Osteocyte (in vitro differentiated cells): ENCODE data around the gene MGAT5. TPM values are rescaled to one million over a fixed set of nuclear protein-coding genes. Genes with fewer than 3 reads are reported as not detected.

ENCODE experiments used
- DNase-seq: peaks from one replicate; pipeline ENCODE4 v3.0.0; 2021; ENCODE audit warnings: mixed read lengths; ENCODE audit not compliant: unreplicated experiment; ENCODE audit errors: extremely low spot score
- H3K27ac Mint-ChIP-seq: one replicate; pipeline ENCODE4 v1.8.0; 2021; ENCODE audit warnings: mild to moderate bottlenecking, mixed read lengths; ENCODE audit not compliant: unreplicated experiment
- H3K27me3 Mint-ChIP-seq: one replicate; pipeline ENCODE4 v1.8.0; 2021; ENCODE audit warnings: mixed read lengths; ENCODE audit not compliant: unreplicated experiment
- H3K36me3 Mint-ChIP-seq: one replicate; pipeline ENCODE4 v1.8.0; 2021; ENCODE audit warnings: mixed read lengths; ENCODE audit not compliant: unreplicated experiment
- H3K4me1 Mint-ChIP-seq: one replicate; pipeline ENCODE4 v1.8.0; 2021; ENCODE audit warnings: mixed read lengths; ENCODE audit not compliant: unreplicated experiment
- H3K4me3 Mint-ChIP-seq: one replicate; pipeline ENCODE4 v1.8.0; 2021; ENCODE audit warnings: mild to moderate bottlenecking, moderate library complexity, mixed read lengths; ENCODE audit not compliant: unreplicated experiment
- H3K9me3 Mint-ChIP-seq: one replicate; pipeline ENCODE4 v1.8.0; 2021; ENCODE audit warnings: mixed read lengths; ENCODE audit not compliant: unreplicated experiment
- total RNA-seq: library from RNA; stranded (reverse); gene quantifications from 2 replicates; pipeline ENCODE4 v1.2.1, GENCODE V29; 2021
- TF ChIP-seq, protein P1 (sequence below): fragments of 200-600 bp; sonication (generic); IDR thresholded peaks from 2 replicates; pipeline ENCODE4 v1.5.0; 2021; ENCODE audit warnings: antibody characterized with exemption, mild to moderate bottlenecking, moderate library complexity

The MGAT5 gene
- total RNA-seq, 1 donor from 2014 or later, result 22.6 TPM

DNA sequence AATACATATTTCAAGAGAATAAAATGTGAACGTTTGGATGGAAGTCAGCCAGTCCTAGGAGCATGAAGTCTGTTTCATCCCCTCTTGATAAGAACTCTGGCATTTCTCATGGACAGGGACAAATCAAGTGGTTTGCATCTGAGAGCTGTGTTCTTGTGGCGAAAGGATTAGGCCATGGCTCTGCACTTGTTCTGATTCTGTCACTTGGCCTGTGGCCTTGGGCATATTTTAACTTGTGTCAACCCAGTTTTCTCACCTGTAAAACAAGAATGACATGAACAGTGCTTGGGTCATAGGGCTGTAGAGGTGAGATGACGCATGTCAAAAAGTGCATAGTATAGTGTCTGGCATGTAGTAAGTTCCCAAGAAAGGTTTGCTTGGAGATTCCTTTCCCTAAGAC, 125.8 kb downstream of the MGAT5 start:
- no peaks in the 10 kb centered on the region for H3K27me3 Mint-ChIP-seq
- H3K4me3 Mint-ChIP-seq, result no peak overlapping the region
- no peaks in the 10 kb centered on the region for H3K4me1 Mint-ChIP-seq
- H3K27ac Mint-ChIP-seq, result no peak overlapping the region
- no peak for DNase-seq
- no peaks in the 10 kb centered on the region for H3K36me3 Mint-ChIP-seq
- H3K9me3 Mint-ChIP-seq, result no peaks in the 10 kb centered on the region
- TF ChIP-seq, protein P1, sequence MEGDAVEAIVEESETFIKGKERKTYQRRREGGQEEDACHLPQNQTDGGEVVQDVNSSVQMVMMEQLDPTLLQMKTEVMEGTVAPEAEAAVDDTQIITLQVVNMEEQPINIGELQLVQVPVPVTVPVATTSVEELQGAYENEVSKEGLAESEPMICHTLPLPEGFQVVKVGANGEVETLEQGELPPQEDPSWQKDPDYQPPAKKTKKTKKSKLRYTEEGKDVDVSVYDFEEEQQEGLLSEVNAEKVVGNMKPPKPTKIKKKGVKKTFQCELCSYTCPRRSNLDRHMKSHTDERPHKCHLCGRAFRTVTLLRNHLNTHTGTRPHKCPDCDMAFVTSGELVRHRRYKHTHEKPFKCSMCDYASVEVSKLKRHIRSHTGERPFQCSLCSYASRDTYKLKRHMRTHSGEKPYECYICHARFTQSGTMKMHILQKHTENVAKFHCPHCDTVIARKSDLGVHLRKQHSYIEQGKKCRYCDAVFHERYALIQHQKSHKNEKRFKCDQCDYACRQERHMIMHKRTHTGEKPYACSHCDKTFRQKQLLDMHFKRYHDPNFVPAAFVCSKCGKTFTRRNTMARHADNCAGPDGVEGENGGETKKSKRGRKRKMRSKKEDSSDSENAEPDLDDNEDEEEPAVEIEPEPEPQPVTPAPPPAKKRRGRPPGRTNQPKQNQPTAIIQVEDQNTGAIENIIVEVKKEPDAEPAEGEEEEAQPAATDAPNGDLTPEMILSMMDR, result no peak

GRCh38 chr2:134381141-134381540, 127.3 kb downstream of the MGAT5 start:
- TF ChIP-seq, protein P1, result no peak
- DNase-seq, result no peak
- H3K36me3 Mint-ChIP-seq, result no peaks in the 10 kb centered on the region

GRCh38 chr2:134384131-134384530, 130.3 kb downstream of the MGAT5 start:
- no peaks in the 10 kb centered on the region for H3K4me1 Mint-ChIP-seq
- H3K27me3 Mint-ChIP-seq, result no peaks in the 10 kb centered on the region
- TF ChIP-seq, protein P1, result no peak
- no peak overlapping the region for H3K27ac Mint-ChIP-seq
- DNase-seq, result no peak
- H3K9me3 Mint-ChIP-seq, result no peaks in the 10 kb centered on the region
- H3K4me3 Mint-ChIP-seq, result no peak overlapping the region
- H3K36me3 Mint-ChIP-seq, result no peaks in the 10 kb centered on the region

More at GRCh38 chr2:134381141-134381540, 127.3 kb downstream of the MGAT5 start:
- Mint-ChIP-seq H3K27ac (no peak overlapping the region), H3K9me3 (no peaks in the 10 kb centered on the region), H3K4me1 (no peaks in the 10 kb centered on the region), H3K27me3 (no peaks in the 10 kb centered on the region), H3K4me3 (no peak overlapping the region)

DNA sequence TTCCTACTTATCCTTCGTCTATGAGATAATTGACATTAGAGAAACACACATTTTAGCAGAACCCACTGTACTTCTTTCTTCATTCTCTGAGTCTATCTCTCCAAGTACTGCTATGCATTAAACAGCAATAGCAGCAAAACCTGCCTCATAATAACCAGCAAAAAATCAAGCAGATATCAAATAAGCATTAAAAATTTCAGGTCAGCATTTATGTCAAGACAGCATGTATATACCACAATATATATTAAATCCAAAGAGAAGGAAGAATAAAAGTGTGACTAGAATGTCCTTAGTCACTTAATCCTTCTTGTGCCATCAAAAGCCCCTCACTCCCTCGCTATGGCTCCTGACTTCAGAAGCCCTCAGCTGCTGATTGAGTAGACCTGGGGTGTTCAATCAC, 131.3 kb downstream of the MGAT5 start:
- Mint-ChIP-seq H3K4me1 (no peaks in the 10 kb centered on the region), H3K36me3 (no peaks in the 10 kb centered on the region), H3K27ac (no peak overlapping the region), H3K27me3 (no peaks in the 10 kb centered on the region), H3K4me3 (no peak overlapping the region), H3K9me3 (no peaks in the 10 kb centered on the region)
- no peak for DNase-seq
- TF ChIP-seq, protein P1, result no peak

DNA sequence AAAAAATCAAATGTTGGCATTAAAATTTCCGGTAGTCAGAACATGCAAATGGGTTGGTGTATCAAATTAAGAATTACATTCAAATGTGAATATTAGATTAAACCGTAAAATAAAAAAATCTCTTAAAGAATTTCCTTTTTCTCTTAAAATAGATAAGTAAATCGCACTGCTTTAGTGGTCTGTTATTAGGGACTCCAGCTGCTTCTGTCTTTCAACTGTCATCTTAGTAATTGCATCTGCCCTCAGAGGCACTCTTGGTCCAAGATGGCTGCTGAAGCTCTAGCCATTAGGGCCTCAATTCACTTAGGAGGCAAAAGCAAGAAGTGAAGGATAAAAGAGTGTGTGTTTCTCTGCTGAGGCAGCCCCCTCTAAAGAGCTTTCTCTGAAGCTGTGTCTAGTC, 132.4 kb downstream of the MGAT5 start:
- Mint-ChIP-seq H3K9me3 (no peaks in the 10 kb centered on the region), H3K4me3 (no peak overlapping the region), H3K4me1 (no peaks in the 10 kb centered on the region), H3K27me3 (no peaks in the 10 kb centered on the region), H3K36me3 (no peaks in the 10 kb centered on the region), H3K27ac (no peak overlapping the region)
- DNase-seq, result no peak
- TF ChIP-seq, protein P1, result no peak
